AG04450 (cell line): ENCODE data around the gene PTGER1. TPM values are rescaled to one million over a fixed set of nuclear protein-coding genes. Genes with fewer than 3 reads are reported as not detected.
"Not testable (repeated sequence)": the region's sequence is repeated elsewhere in the genome, so short reads cannot be mapped to it uniquely, and the experiment has no call there.

Experiments used
- CTCF ChIA-PET: fragments of 300-600, 350-600 bp; formaldehyde crosslinking; extraction: SDS; loops from one replicate; lab custom pipeline; 2022; ENCODE audit warnings: antibody characterized with exemption, inconsistent platforms; lab: Charles Lee
- POLR2A ChIA-PET: fragments of 350-600 bp; formaldehyde crosslinking; extraction: SDS; loops from one replicate; lab custom pipeline; 2021; ENCODE audit warnings: antibody characterized with exemption, inconsistent platforms; lab: Yijun Ruan, JAX
- DNase-seq: peaks from one replicate; pipeline ENCODE4 v3.0.0-alpha.2; 2011; ENCODE audit warnings: low read depth, low spot score
- H3K27ac ChIP-seq: one replicate; pipeline ENCODE4 v1.5.1; 2012; ENCODE audit warnings: low read depth, low read length, control low read depth
- H3K27me3 ChIP-seq: one replicate; pipeline ENCODE4 v1.6.0; 2012; ENCODE audit warnings: low read length; ENCODE audit not compliant: control insufficient read depth, insufficient read depth
- H3K4me3 ChIP-seq: 2 replicates; pipeline ENCODE4 v1.5.1; 2011; ENCODE audit warnings: mild to moderate bottlenecking, low read depth, low read length, control low read depth
- H3K9me3 ChIP-seq: 2 replicates; pipeline ENCODE4 v1.5.1; 2012; ENCODE audit warnings: low read length; ENCODE audit not compliant: control insufficient read depth, insufficient read depth
- polyA plus RNA-seq: library from polyadenylated mRNA; depleted of rRNA; stranded (reverse); fragments of >200 nt; gene quantifications from 2 replicates; pipeline ENCODE4 v1.2.3, GENCODE V29; 2011
- TF ChIP-seq, protein P1 (sequence below): IDR thresholded peaks from 2 replicates; pipeline ENCODE4 v1.5.1; 2011; ENCODE audit warnings: low read depth, low read length, control low read depth, inconsistent platforms

Gene PTGER1
- polyA plus RNA-seq, 1 experiment: 0.72 TPM

DNA sequence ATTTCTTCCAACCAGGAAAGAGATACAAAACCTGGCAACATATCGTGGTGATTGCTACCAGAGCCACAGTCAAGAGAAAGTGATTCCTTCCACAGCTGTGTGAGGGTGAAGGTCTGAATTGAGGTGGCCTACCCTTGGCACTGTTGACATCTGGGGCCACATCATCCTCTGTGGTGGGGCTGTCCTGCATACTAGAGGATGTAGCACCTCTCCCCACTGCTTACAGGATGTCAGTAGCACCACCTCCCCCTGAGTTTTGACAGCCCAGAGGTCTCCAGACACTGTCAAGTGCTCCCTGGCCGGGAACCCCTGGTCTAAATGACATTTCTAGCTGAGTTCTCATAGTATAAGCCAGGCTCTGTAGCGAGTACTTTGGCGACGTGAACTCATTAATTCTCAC is 15.5 kb downstream of the PTGER1 start:
- TF ChIP-seq, protein P1, sequence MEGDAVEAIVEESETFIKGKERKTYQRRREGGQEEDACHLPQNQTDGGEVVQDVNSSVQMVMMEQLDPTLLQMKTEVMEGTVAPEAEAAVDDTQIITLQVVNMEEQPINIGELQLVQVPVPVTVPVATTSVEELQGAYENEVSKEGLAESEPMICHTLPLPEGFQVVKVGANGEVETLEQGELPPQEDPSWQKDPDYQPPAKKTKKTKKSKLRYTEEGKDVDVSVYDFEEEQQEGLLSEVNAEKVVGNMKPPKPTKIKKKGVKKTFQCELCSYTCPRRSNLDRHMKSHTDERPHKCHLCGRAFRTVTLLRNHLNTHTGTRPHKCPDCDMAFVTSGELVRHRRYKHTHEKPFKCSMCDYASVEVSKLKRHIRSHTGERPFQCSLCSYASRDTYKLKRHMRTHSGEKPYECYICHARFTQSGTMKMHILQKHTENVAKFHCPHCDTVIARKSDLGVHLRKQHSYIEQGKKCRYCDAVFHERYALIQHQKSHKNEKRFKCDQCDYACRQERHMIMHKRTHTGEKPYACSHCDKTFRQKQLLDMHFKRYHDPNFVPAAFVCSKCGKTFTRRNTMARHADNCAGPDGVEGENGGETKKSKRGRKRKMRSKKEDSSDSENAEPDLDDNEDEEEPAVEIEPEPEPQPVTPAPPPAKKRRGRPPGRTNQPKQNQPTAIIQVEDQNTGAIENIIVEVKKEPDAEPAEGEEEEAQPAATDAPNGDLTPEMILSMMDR: no peak
- H3K4me3 ChIP-seq: no peak overlapping the region
- no peaks in the 10 kb centered on the region for H3K9me3 ChIP-seq
- H3K27me3 ChIP-seq: no peaks in the 10 kb centered on the region
- CTCF ChIA-PET: interaction anchor here (0.6 to 0.9 kb wide), 4 partner anchors 21 to 1058 kb away, joined by 3 to 4 read pairs (median 4); no protein-coding TSS in a partner anchor
- no peak for DNase-seq
- H3K27ac ChIP-seq: no peak overlapping the region
- POLR2A ChIA-PET: no interaction called here

DNA sequence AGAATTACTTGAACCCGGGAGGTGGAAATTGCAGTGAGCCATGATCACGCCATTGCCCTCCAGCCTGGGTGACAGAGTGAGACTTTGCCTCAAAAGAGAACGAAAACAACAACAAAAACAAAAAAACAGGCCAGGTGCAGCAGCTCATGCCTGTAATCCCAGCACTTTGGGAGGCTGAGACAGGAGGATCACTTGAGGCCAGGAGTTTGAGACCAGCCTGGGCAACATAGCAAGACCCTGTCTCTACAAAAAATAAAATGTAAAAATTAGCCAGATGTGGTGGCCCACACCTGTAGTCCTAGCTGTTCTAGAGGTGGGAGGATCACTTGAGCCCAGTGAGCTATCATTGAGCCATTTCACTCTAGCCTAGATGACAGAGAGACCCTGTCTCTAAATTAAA is 22.9 kb downstream of the PTGER1 start:
- DNase-seq, POLR2A ChIA-PET: not testable (repeated sequence)

DNA sequence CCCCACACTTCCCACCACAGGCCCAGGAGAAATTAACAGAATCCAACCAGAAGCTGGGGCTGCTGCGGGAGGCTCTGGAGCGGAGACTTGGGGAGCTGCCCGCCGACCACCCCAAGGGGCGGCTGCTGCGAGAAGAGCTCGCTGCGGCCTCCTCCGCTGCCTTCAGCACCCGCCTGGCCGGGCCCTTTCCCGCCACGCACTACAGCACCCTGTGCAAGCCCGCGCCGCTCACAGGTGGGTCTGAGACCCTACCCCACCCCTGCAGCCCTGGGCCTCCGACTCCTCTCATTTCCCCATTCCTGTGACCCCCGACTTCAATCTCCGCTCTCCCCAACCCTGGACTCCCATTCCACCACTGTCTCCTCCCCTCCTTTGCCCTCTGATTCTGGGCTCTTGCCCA is 24.3 kb downstream of the PTGER1 start:
- no peaks in the 10 kb centered on the region for H3K27me3 ChIP-seq
- CTCF ChIA-PET: interaction anchor here (1.5 kb wide), 1 partner anchor 29 kb away, joined by 5 read pairs; no protein-coding TSS in a partner anchor
- TF ChIP-seq, protein P1: no peak
- H3K27ac ChIP-seq: no peak overlapping the region
- no peak for DNase-seq
- POLR2A ChIA-PET: no interaction called here
- no peak overlapping the region for H3K4me3 ChIP-seq
- H3K9me3 ChIP-seq: peaks cover 10% of the 10 kb centered on the region; the same call in 1 of the 2 replicates

More for the DNA sequence above, 22.9 kb downstream of the PTGER1 start:
- H3K27me3 ChIP-seq, H3K27ac ChIP-seq, H3K4me3 ChIP-seq, H3K9me3 ChIP-seq: not testable (repeated sequence)
- CTCF ChIA-PET: interaction anchor here (0.6 kb wide), 1 partner anchor 20 kb away, joined by 4 read pairs; no protein-coding TSS in a partner anchor

DNA sequence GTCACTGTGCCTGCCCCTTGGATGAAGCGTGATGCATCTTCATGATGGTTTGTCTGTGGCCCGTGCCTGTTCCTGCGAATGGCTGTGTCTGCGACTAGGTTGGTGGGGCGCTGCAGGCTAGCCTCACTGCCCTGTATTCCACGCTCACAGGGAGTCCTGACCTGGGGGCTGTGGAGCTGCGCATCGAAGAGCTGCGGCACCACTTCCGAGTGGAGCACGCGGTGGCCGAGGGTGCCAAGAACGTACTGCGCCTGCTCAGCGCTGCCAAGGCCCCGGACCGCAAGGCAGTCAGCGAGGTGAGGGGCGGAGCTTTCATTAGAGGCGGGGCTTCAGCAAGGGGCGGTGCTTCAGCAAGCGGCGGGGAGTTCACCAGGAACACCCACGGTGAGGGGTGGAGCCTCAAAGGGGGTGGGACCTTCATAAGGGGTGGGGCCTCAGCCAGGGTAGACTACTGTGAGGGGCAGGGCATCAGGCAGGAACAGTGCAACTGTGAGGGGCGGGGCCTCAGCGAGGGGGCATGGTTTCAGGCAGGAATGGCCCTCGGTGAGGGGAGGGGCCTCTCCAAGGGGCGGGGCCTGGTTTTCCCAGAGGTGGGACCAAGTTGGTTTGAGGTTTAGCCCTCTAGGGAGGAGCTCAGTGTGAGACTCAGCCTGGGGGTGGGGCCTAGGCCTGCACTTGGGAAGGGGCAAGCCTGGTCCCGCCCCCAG is 24.8 kb downstream of the PTGER1 start:
- DNase-seq: no peak
- ChIA-PET CTCF (interaction anchor here (0.6 to 1.5 kb wide), 2 partner anchors 30 to 56 kb away, joined by 4 to 5 read pairs; no protein-coding TSS in a partner anchor), POLR2A (no interaction called here)
- H3K4me3 ChIP-seq: no peak overlapping the region
- peaks cover 10% of the 10 kb centered on the region; the same call in 1 of the 2 replicates for H3K9me3 ChIP-seq
- H3K27me3 ChIP-seq: no peaks in the 10 kb centered on the region
- H3K27ac ChIP-seq: no peak overlapping the region
- TF ChIP-seq, protein P1: no peak

DNA sequence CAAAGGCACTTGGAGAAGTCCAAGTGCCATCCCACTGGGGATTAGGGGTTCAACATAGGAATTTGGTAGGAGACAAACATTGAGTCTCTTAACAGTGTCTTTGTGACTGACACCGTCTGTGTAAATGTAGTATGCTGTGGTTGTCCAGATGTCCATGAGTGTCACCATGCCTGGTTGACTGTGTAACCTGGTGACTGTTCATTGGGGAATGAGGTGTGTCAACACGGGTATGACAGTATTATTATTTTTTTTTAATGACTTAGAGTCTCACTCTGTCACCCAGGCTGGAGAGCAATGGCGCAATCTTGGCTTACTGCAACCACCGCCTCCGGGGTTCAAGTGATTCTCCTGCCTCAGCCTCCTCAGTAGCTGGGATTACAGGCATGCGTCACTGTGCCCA is 25.8 kb downstream of the PTGER1 start:
- DNase-seq: no peak
- ChIA-PET POLR2A (no interaction called here), CTCF (no interaction called here)
- H3K27me3 ChIP-seq: no peaks in the 10 kb centered on the region
- peaks cover 10% of the 10 kb centered on the region; the same call in 1 of the 2 replicates for H3K9me3 ChIP-seq
- no peak overlapping the region for H3K27ac ChIP-seq
- no peak overlapping the region for H3K4me3 ChIP-seq
- TF ChIP-seq, protein P1: no peak
